Upper lobe of left lung (tissue), 6 donors: Measurements from ENCODE around the gene CCDC107. TPM values are rescaled to one million over a fixed set of nuclear protein-coding genes. Genes with fewer than 3 reads are reported as not detected.

Experiments used
- ATAC-seq, 2 donors: fragments of 200-7000 bp; cut with Tn5 transposase; one replicate each; pipeline ENCODE4 v1.9.1; 2022; ENCODE audit warnings: mild to moderate bottlenecking in 2 of 2, moderate library complexity in 2 of 2; ENCODE audit not compliant: low FRiP score in 2 of 2
- DNase-seq, 2 donors: peaks; one replicate each; pipeline ENCODE4 v3.0.0-alpha.2; 2019 to 2020
- H3K27ac ChIP-seq, 4 donors: fragments of 200-600 bp; sonication (generic); one replicate each; pipeline ENCODE4 v1.5.1; 2016 to 2019
- H3K27me3 ChIP-seq, 4 donors: fragments of 200-600 bp; sonication (generic); one replicate each; pipeline ENCODE4 v1.5.1; 2017 to 2019
- H3K36me3 ChIP-seq, 4 donors: fragments of 200-600 bp; sonication (generic); one replicate each; pipeline ENCODE4 v1.5.1; 2016 to 2019
- H3K4me1 ChIP-seq, 4 donors: fragments of 200-600 bp; sonication (generic); one replicate each; pipeline ENCODE4 v1.5.1; 2018 to 2019
- H3K4me3 ChIP-seq, 4 donors: fragments of 200-600 bp; sonication (generic); one replicate each; pipeline ENCODE4 v1.5.1; 2017 to 2019; ENCODE audit warnings: mild to moderate bottlenecking in 2 of 4, moderate library complexity in 1 of 4
- H3K9me3 ChIP-seq, 4 donors: fragments of 200-600 bp; sonication (generic); one replicate each; pipeline ENCODE4 v1.5.1; 2018 to 2019
- CTCF ChIP-seq, 6 experiments: fragments of 450-650 bp in 4 of 6; fragments of 200-600 bp in 2 of 6; sonication (generic) in 2 of 6; IDR thresholded peaks; one replicate each; pipeline ENCODE4 v1.5.1; 2016 to 2019; ENCODE audit warnings: antibody characterized with exemption in 6 of 6
- EP300 ChIP-seq, 4 donors: sonication (generic); formaldehyde crosslinking; IDR thresholded peaks; one replicate each; pipeline ENCODE4 v1.5.1; 2017; ENCODE audit warnings: antibody characterized with exemption in 4 of 4, control low read depth in 2 of 4
- POLR2A ChIP-seq, 4 donors: fragments of 450-650 bp; IDR thresholded peaks; one replicate each; pipeline ENCODE4 v1.5.1; 2016 to 2017; ENCODE audit warnings: antibody characterized with exemption in 4 of 4, mild to moderate bottlenecking in 2 of 4
- POLR2AphosphoS5 ChIP-seq, 2 donors: sonication (generic); formaldehyde crosslinking; IDR thresholded peaks; one replicate each; pipeline ENCODE4 v1.5.1; 2017; ENCODE audit warnings: antibody characterized with exemption in 2 of 2
- WGBS, 2 donors: methylation state at CpG; one replicate each; pipeline ENCODE4 v1.1.5; 2017 to 2018; 5-methylcytosine and 5-hydroxymethylcytosine counted together
- total RNA-seq, 6 donors: library from RNA; depleted of rRNA in 4 of 6; stranded (reverse); fragments of >200 nt in 4 of 6; gene quantifications; one replicate each; pipeline versions ENCODE4 v1.1.0 to v1.2.1, GENCODE V29; 2016 to 2021
- donor health status: DM: no; HTN: no; CAD: no; lungs with moderate emphysema.
- donor health status: DM: no; HTN: yes; CAD: no; lungs with severe emphysema.

CCDC107 gene
- total RNA-seq, 6 donors from 2014 or later = 17.8 to 49.4 (median 35.1) TPM

GRCh38 chr9:35612843-35613242 lies 45.2 kb upstream of the CCDC107 start:
- ATAC-seq (no peak), DNase-seq (no peak)
- no peaks in the 10 kb centered on the region for H3K27me3 ChIP-seq
- H3K4me1 ChIP-seq = peaks cover 10 to 18% (median 15%) of the 10 kb centered on the region in 4 donors
- TF ChIP-seq CTCF (IDR thresholded peaks at IDR 0.05) = no peak
- no peak for TF ChIP-seq POLR2AphosphoS5 (IDR thresholded peaks at IDR 0.05)
- no peak for TF ChIP-seq POLR2A (IDR thresholded peaks at IDR 0.05)
- H3K27ac ChIP-seq = no peak overlapping the region
- no peak overlapping the region for H3K4me3 ChIP-seq
- H3K36me3 ChIP-seq = peaks cover 16 to 26% (median 23%) of the 10 kb centered on the region in 4 donors
- 70 to 100% methylated on average over 2 of the region's 2 CpGs for WGBS, 2 donors
- no peaks in the 10 kb centered on the region for H3K9me3 ChIP-seq

GRCh38 chr9:35615981-35616680 lies 42.0 kb upstream of the CCDC107 start:
- H3K27ac ChIP-seq = no peak overlapping the region
- no peaks in the 10 kb centered on the region for H3K27me3 ChIP-seq
- WGBS, 2 donors = 85 to 87% methylated on average over 17 of the region's 17 CpGs
- TF ChIP-seq POLR2A (IDR thresholded peaks at IDR 0.05) = no peak
- TF ChIP-seq EP300 (IDR thresholded peaks at IDR 0.05) = no peak
- TF ChIP-seq POLR2AphosphoS5 (IDR thresholded peaks at IDR 0.05) = no peak
- no peak for TF ChIP-seq CTCF (IDR thresholded peaks at IDR 0.05)
- H3K4me3 ChIP-seq = no peak overlapping the region
- ATAC-seq (no peak), DNase-seq (peak in 1 of 2 donors; percentile 16)
- H3K36me3 ChIP-seq = no peaks in the 10 kb centered on the region
- H3K4me1 ChIP-seq = peaks cover 14 to 26% (median 20%) of the 10 kb centered on the region in 4 donors
- H3K9me3 ChIP-seq = no peaks in the 10 kb centered on the region

- Histone ChIP-seq H3K4me3 (peak overlapping the region; percentile 32 to 54 (median 43)), H3K27me3 (no peaks in the 10 kb centered on the region), H3K9me3 (no peaks in the 10 kb centered on the region), H3K27ac (peak overlapping the region in 2 of 4 donors; percentile 57 to 72), H3K4me1 (peaks cover 14 to 25% (median 18%) of the 10 kb centered on the region in 4 donors), H3K36me3 (no peaks in the 10 kb centered on the region)
- WGBS, 2 donors = 12 to 19% methylated on average over 26 to 50 of the region's 51 CpGs
- DNase-seq (peak; percentile 89 to 90), ATAC-seq (peak; percentile 60 to 88)
- TF ChIP-seq EP300 (IDR thresholded peaks at IDR 0.05) = no peak
- peak in 2 of 4 donors; percentile 33 to 62 for TF ChIP-seq POLR2A (IDR thresholded peaks at IDR 0.05)
- peak in 1 of 2 donors; percentile 12 for TF ChIP-seq POLR2AphosphoS5 (IDR thresholded peaks at IDR 0.05)
- TF ChIP-seq CTCF (IDR thresholded peaks at IDR 0.05) = peak in 3 of 6 experiments; percentile 14 to 21 (median 19)
Measured at GRCh38 chr9:35616681-35617459, 41.2 kb upstream of the CCDC107 start.

- Histone ChIP-seq H3K9me3 (no peaks in the 10 kb centered on the region), H3K27ac (peak overlapping the region in 2 of 4 donors; percentile 61 to 72), H3K27me3 (no peaks in the 10 kb centered on the region), H3K4me1 (peaks cover 14 to 25% (median 18%) of the 10 kb centered on the region in 4 donors), H3K36me3 (no peaks in the 10 kb centered on the region), H3K4me3 (peak overlapping the region in 3 of 4 donors; percentile 41 to 54 (median 45))
- WGBS, 2 donors = 68 to 75% methylated on average over 8 of the region's 8 CpGs
- DNase-seq (no peak), ATAC-seq (no peak)
- TF ChIP-seq EP300 (IDR thresholded peaks at IDR 0.05) = no peak
- no peak for TF ChIP-seq CTCF (IDR thresholded peaks at IDR 0.05)
- TF ChIP-seq POLR2A (IDR thresholded peaks at IDR 0.05) = no peak
- no peak for TF ChIP-seq POLR2AphosphoS5 (IDR thresholded peaks at IDR 0.05)
Measured at GRCh38 chr9:35617548-35617947, 40.5 kb upstream of the CCDC107 start.
